HS-5 (cell line): ENCODE data around the gene CFAP221.

ENCODE experiments used
- DNase-seq: peaks from one replicate; pipeline ENCODE4 v3.0.0-alpha.2; 2012; ENCODE audit warnings: low read depth

The CFAP221 gene

GRCh38 chr2:119700866-119701265 is 156.6 kb downstream of the CFAP221 start:
- DNase-seq: no peak

DNA sequence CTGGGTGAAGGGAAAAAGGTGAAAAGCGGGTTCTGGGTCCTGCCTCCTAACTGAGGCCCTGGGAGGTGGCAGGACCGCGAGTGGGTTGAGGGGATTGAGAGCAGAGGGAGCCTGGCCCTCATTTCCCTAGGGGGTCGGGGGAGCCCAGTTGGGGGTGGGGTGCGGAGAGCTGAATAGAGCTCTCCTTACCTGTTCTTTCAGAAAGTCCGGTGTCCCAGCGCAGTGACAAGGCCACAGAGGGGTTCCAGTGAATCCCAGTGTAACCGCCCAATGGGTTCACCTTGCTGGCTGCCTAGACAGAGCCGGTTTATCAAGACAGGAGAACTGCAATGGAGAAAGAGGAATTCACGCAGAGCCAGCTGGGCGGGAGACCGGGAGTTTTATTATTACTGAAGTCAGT is 157.1 kb downstream of the CFAP221 start:
- DNase-seq: no peak

- no peak for DNase-seq
These were observed 158.1 kb downstream of the CFAP221 start for GRCh38 chr2:119702203-119702917.

- no peak for DNase-seq
These were observed 158.7 kb downstream of the CFAP221 start for GRCh38 chr2:119702918-119703401.

GRCh38 chr2:119703526-119703925 is 159.3 kb downstream of the CFAP221 start:
- no peak for DNase-seq

- DNase-seq: no peak
These were observed 160.4 kb downstream of the CFAP221 start for GRCh38 chr2:119704670-119705120.

- DNase-seq: no peak
These were observed 162.0 kb downstream of the CFAP221 start for GRCh38 chr2:119706221-119706620.
